Measurements from ENCODE around the gene MYADM.
"Not testable (repeated sequence)": the region's sequence is repeated elsewhere in the genome, so short reads cannot be mapped to it uniquely, and the experiment has no call there.

Gene MYADM, protein sequence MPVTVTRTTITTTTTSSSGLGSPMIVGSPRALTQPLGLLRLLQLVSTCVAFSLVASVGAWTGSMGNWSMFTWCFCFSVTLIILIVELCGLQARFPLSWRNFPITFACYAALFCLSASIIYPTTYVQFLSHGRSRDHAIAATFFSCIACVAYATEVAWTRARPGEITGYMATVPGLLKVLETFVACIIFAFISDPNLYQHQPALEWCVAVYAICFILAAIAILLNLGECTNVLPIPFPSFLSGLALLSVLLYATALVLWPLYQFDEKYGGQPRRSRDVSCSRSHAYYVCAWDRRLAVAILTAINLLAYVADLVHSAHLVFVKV

DNA sequence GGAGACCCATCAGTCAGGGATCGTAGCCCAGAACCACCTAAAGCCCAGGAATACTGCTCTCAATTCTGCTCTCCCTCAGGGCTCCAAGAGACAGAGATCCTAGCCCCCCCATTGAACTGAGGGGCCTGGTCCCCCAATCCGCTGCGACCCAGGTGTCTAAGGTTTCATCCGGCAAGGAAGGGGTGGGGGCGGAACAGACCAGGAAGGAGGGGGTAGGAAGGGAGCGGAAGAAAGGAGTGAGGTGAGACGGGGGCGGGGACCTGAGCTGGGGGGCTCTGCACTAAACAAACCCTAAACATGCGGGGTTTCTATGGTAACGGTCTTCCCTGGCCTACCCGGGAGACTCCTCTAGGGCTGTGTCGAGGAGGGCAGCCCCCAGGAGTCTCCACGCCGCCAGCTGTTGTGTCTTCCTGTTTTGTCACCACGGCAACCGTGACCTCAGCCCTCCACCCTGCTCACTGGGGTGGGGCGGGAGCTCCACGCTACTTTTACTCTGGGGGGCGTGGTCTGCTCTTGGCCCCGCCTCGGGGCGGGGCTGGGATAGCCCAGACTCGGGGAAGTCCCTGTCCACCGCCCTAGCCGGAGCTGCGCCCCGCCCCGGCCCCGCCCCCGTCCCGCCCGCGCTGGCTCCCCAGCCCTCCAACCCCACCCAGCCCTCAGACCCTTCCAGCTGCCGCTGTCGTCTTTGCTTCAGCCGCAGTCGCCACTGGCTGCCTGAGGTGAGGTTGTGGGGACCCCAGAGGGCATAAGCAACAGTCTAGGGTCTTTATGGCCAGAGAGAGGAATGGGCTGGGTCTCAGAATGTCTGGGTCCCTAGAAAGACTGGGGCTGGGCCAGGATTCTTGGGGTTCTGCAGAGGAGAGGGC is at the start of gene MYADM:
TSS of gene MYADM (plus strand) at position 659 of the 866 bp plus-strand sequence. CDS start 5,647 bp downstream, outside the sequence.
- DNase-seq (ENCODE audit: low spot score): peak; percentile 99

DNA sequence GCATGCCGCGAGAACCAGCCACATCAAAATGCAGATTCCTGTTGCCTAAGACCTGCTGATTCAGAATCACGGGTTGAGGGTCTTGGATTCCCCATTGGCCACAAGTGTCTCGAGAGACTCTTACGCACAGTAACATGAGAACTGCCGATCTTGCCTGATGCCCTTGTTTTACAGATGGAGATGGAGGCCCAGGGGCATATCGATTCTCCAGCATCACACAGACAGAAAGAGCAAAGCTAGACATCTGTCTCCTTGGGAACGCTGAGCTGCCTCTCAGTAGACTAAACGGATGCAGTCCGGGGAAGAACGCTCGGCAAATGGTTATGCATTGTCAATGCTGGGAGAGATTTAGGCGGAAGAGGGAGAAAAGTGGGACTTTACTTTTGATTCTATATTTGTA is 48.9 kb upstream of the MYADM start:
- no peak for DNase-seq (ENCODE audit: low spot score)

GRCh38 chr19:53819861-53820260 is 47.8 kb upstream of the MYADM start:
- no peak for DNase-seq (ENCODE audit: low spot score)

DNA sequence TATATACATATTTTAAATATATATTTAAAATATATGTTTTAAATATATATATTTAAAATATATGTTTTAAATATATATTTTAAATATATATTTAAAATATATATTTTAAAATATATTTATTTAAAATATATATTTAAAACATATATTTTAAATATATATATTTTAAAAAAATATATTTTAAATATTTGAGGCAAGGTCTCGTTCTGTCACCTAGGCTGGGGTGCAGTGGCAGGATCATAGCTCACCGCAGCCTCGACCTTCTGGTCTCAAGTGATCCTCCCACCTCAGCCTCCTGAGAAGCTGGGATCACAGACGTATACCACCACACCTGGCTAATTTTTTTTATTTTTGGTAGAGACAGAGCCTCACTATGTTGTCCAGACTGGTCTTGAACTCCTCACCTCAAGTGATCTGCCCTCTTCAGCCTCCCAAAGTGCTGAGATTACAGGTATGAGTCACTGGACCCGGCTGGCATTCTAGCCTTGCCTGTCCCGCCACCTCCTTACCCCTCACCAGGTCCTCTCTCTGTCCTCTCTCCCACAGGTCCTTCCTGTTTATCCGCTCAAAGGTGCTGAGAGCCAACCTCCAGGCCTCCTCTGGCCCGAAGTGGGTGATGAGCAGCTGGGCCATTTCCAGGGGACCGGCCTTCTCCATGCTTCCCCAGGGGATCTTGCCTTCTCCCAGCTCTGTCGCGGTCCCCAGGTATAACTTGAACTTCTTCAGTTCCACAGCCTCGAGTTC is 44.1 kb upstream of the MYADM start:
- no peak for DNase-seq (ENCODE audit: low spot score)

- DNase-seq (ENCODE audit: low spot score): no peak
Measured at GRCh38 chr19:53824134-53824611, 43.5 kb upstream of the MYADM start, which contains the start of gene NLRP12. TSS of gene NLRP12 (minus strand) at chr19:53824314. CDS start at chr19:53824174, 140 bp downstream.

GRCh38 chr19:53826876-53827275 is 40.8 kb upstream of the MYADM start:
- peak; percentile 16 for DNase-seq (ENCODE audit: low spot score)

DNA sequence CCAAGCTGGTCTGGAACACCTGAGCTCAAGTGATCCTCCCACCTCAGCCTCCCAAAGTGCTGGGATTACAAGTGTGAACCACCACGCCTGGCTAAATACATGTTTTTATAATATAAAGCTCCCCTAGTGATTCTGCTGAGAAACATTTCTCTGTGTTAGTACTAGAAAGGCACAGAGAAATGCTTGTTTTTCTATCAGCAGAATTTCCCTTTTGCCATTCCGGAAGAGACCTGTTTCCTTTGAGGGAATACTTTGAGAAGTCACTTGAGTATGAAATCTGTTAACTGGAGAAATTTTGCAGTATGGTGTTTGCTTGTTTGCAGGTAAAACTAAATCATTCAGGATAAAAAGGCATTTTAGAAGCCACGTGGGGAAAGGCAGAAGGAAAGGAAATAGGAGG is 39.2 kb upstream of the MYADM start:
- DNase-seq (ENCODE audit: low spot score): no peak

GRCh38 chr19:53832861-53833260 is 34.8 kb upstream of the MYADM start:
- not testable (repeated sequence) for DNase-seq (ENCODE audit: low spot score)

DNA sequence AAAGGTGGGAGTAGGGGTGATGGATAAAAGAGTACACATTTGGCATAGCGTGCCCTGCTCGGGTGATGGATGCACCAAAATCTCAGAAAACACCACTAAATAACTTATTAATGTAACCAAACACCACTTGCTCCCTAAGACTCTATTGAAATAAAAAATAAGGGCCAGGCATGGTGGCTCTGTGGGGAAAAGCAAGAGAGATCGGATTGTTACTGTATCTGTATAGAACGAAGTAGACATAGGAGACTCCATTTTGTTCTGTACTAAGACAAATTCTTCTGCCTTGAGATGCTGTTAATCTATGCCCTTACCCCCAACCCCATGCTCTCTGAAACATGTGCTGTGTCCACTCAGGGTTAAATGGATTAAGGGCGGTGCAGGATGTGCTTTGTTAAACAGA is 29.2 kb upstream of the MYADM start:
- DNase-seq (ENCODE audit: low spot score): not testable (repeated sequence)

DNA sequence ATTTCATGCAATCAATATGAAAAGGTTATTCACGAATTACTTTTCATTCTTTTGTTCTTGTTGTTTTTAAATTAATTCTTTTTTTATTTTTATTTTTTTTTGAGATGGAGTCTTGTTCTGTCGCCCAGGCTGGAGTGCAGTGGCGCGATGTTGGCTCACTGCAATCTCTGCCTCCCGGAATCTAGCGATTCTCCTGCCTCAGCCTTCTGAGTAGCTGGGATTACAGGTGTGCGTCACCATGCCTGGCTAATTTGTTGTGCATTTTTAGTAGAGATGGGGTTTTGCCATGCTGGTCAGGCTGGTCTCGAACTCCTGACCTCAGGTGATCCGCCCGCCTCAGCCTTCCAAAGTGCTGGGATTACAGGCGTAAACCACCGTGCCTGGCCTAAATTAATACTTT is 27.4 kb upstream of the MYADM start:
- DNase-seq (ENCODE audit: low spot score): not testable (repeated sequence)

- DNase-seq (ENCODE audit: low spot score): not testable (repeated sequence)
Measured at GRCh38 chr19:53840914-53841313, 26.8 kb upstream of the MYADM start.

GRCh38 chr19:53844849-53845246 is 22.8 kb upstream of the MYADM start:
- no peak for DNase-seq (ENCODE audit: low spot score)

GRCh38 chr19:53847555-53847954 is 20.1 kb upstream of the MYADM start:
- no peak for DNase-seq (ENCODE audit: low spot score)

DNA sequence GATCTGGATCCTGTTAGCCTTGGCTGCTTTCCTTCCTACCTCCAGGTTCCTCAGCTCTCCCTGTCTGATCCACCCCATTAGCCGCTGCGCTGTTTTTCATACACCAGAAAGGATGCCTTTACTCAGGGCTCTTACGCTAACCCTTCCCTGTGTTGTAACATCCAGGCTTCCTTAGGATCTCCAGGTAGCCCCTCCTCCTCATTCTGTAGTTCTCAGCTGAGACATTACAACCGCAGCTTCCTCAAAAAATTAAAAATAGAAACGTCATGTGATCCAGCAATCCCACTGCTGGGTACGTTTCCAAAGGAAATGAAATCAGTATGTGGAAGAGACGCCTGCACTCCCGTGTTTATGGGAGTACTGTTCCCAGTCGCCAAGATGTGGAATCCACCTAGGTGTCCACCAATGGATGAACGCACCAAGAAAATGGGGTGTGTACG is 18.4 kb upstream of the MYADM start:
- peak; percentile 62 for DNase-seq (ENCODE audit: low spot score)

GRCh38 chr19:53853707-53854106 is 14.0 kb upstream of the MYADM start:
- DNase-seq (ENCODE audit: low spot score): no peak

GRCh38 chr19:53864308-53864836 is 3.3 kb upstream of the MYADM start:
- no peak for DNase-seq (ENCODE audit: low spot score)

GRCh38 chr19:53865523-53865917 is 2.2 kb upstream of the MYADM start:
- DNase-seq (ENCODE audit: low spot score): no peak

DNA sequence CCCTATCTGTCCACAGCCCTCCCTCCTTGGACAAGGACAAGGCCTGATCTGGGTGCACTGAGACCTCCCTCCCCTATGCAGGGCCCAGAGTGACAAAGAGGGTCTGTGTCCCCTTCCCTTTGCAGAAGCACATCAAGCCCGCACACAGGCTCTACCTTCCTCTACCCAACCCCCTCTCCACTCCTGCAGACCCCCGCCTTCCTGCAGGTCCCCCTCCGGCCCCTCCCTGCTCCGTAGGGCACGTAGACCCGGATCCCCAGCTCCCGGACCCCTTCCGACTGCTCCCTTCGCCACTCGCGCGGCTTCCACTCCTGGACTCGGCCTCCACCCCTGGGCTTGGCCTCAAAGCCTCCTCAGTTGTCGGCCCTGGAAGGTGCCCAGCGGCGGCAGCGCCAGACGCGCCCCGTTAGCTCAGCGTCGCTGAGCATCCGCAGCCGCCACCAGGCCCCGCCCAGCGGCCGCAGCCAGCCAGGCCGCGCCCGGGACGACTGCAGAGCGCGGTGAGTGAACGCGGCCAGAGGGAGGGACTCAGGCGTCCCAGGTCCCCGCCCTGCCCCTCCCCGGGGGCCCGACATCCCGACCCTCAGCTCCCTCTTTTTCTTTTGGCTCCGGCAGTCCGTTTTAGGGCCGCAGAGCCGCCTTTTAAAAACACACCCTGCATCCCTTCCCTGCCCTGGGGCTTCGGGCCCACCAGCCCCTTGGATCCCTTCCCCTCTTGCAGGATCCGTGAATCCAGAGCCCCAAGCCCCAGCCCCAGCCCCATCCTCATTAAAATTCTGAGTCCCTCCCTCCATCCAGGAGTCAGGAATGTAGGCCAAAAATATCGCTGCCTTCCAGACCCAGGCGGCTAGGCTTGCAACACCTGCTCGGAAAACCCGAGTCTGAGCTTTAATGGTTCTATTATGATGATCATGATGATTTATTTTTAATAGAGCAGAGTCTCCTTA is 1.5 kb upstream of the MYADM start:
- DNase-seq (ENCODE audit: low spot score): peak; percentile 81

DNA sequence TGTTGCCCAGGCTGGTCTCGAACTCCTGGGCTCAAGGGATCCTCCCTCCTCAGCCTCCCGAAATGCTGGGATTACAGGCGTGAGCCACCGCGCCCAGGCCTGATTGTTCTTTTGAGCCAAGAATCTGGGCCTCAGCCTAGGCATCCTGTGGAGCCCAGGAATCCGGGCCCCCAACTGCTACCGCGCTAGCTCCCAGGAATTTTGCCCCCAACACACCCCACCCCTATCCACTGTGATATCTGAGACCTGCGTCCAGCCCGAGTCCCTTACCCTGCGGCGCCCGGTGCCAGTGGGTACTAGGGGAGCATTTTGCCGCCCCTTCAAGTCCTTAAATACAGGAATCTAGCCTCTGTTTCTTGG is 838 bp upstream of the MYADM start:
- DNase-seq (ENCODE audit: low spot score): no peak

- DNase-seq (ENCODE audit: low spot score): peak; percentile 56
Measured at GRCh38 chr19:53868091-53868891, 608 bp downstream of the MYADM start.

Data from AG08395 (cell line).